GM12874 (cell line): Measurements from ENCODE around the gene DENND2A.

Experiments used
- CTCF ChIP-seq: IDR thresholded peaks from 2 replicates; pipeline ENCODE4 v1.5.1; 2011; ENCODE audit warnings: low read depth, mild to moderate bottlenecking, control low read depth, low read length, moderate library complexity; ENCODE audit not compliant: insufficient read depth

The DENND2A gene

GRCh38 chr7:140659856-140660255 lies 19.2 kb upstream of the DENND2A start:
- TF ChIP-seq CTCF: no peak

- no peak for TF ChIP-seq CTCF
Measured at GRCh38 chr7:140657891-140658290, 17.3 kb upstream of the DENND2A start.

GRCh38 chr7:140656548-140657515 lies 16.2 kb upstream of the DENND2A start:
- TF ChIP-seq CTCF: no peak

GRCh38 chr7:140655511-140656408 lies 15.1 kb upstream of the DENND2A start:
- TF ChIP-seq CTCF: no peak

GRCh38 chr7:140654661-140655060 lies 14.0 kb upstream of the DENND2A start:
- no peak for TF ChIP-seq CTCF

- TF ChIP-seq CTCF: no peak
Measured at GRCh38 chr7:140654109-140654387, 13.4 kb upstream of the DENND2A start.
